ENCODE measurements around the gene RAMP1.
"Not testable (repeated sequence)": the region's sequence is repeated elsewhere in the genome, so short reads cannot be mapped to it uniquely, and the experiment has no call there.

The RAMP1 gene

DNA sequence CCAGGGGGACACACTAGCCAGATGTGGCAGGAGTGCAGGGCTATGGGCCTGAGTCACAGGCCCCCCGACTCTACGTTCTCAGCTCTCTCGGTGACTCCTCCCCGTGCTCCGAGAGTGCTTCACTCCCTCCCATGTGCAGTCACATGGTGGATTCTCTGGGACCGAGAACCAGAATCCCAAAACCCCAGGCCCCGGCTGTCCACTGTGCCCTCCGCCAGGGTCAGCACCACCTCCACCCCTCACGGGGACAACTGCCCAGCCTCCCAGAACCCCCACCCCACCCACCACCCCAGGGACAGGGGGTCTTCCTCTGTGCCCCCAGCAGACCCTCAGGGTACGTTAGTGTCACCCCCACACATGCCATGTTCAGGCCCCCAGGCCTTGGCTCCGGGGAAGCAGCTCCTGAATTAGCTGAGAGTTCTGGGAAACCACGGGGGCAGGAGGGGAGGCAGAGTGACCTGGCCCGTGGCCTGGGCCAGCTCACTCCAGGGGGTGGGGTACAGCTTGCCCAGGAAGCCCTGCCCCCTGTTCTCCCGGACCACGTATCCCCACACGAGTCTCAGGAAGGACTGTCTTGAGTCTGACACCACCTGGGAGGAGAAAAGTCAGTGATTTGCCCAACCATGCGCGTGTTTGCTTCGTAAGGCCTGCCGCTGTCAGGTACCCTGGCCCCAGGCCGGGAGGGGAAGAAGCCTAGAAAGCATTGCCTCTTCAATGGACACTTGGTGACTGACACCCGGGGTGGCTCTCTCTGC is 4.4 kb downstream of the RAMP1 start:
- no peak for DNase-seq (ENCODE audit: low read depth)

GRCh38 chr2:237864444-237864931 is 5.1 kb downstream of the RAMP1 start:
- DNase-seq (ENCODE audit: low read depth): no peak

GRCh38 chr2:237864940-237865622 is 5.7 kb downstream of the RAMP1 start:
- DNase-seq (ENCODE audit: low read depth): no peak

GRCh38 chr2:237865623-237866041 is 6.2 kb downstream of the RAMP1 start:
- DNase-seq (ENCODE audit: low read depth): no peak

DNA sequence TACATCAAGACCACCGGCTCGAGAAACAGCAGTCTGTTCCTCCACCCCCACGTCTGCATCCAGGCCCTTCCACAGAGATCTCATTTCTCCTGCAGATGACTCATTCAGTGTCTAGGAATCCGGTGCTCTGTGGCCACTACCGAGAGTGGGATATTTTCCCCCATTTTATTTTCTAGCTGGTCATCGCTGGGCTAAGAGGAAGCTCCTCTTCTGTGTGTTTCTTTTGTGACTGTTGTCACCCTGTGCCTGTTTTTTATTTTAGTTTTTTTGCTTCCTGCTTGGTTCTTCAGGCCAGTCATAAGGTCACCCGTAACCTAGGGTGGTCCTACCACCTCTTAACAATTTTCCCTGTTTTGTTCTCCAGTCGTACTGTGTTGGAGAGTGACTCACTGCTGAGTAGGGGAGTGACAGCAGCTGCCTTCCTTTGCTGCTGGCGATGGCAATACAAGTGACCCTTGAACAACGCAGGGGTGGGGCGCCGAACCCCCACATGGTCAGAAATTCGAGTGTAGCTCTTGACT is 6.7 kb downstream of the RAMP1 start:
- DNase-seq (ENCODE audit: low read depth): no peak

DNA sequence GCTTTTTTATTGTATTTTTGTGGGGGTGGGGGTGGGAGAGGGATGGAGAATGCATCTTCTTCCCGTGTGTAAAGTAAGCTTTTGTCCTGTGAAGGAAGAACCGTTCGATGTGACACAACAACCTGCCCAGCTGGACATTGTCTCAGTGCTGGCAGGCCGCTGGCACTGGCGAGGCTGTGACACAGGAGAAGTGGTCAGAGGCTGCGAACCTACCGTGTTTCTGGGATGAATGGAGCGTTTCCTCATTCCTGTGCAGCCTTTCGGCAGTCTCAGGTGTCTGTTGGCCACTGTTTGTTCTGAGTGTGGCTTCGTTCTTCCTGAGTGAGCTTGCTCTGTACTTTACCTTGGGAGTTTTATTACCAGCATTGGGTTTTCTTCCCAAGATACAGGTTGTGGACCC is 8.0 kb downstream of the RAMP1 start:
- DNase-seq (ENCODE audit: low read depth): no peak

DNA sequence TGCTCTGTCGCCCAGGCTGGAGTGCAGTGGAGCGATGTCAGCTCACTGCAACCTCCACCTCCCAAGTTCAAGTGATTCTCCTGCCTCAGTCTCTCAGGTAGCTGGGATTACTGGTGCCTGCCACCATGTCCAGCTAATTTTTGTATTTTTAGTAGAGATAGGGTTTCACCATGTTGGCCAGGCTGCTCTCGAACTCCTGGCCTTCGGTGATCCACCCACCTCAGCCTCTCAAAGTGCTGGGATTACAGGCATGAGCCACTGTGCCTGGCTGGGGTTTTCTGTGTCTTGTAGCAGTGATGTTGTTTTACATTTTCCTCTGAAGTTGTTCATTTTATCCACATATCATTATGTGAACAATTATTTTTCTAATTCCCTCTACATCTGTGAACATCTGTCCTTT is 8.7 kb downstream of the RAMP1 start:
- not testable (repeated sequence) for DNase-seq (ENCODE audit: low read depth)

GRCh38 chr2:237868631-237869342 is 9.4 kb downstream of the RAMP1 start:
- no peak for DNase-seq (ENCODE audit: low read depth)

DNA sequence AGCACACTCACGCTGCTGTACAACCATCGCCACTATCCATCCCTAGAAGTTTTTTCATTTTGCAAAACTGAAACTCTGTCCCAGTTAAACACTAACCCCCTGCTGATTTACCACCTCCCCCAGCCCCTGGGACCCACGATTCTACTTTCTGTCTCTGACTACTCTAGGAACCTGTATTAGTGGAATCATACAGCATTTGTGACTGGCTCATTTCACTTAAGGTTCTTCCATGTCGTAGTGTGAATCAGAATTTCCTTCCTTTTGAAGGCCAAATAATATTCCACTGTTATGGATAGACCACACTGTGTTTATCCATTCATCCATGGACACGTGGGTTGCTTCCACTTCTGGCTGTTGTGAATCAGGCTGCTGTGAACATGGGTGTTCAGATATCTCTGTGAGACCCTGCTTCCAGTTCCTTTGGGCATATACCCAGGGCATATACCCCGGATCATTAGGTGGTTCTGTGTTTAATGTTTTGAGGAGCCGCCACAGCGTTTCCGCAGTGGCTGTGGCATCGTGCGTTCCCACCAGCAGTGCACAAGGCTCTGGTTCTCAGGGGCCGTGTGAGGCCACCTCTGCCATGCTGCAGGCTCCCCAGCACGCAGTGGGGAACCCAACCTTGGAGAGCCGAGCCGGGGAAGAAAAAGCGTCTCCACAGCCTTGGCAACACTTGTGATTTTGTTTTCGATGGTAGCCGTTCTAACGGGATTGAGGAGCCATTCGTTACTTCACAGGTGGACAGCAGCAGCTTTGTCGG is 10.1 kb downstream of the RAMP1 start:
- no peak for DNase-seq (ENCODE audit: low read depth)

- DNase-seq (ENCODE audit: low read depth): no peak
These were observed 10.7 kb downstream of the RAMP1 start for GRCh38 chr2:237870126-237870525.

- no peak for DNase-seq (ENCODE audit: low read depth)
These were observed 11.6 kb downstream of the RAMP1 start for GRCh38 chr2:237870754-237871651.

DNA sequence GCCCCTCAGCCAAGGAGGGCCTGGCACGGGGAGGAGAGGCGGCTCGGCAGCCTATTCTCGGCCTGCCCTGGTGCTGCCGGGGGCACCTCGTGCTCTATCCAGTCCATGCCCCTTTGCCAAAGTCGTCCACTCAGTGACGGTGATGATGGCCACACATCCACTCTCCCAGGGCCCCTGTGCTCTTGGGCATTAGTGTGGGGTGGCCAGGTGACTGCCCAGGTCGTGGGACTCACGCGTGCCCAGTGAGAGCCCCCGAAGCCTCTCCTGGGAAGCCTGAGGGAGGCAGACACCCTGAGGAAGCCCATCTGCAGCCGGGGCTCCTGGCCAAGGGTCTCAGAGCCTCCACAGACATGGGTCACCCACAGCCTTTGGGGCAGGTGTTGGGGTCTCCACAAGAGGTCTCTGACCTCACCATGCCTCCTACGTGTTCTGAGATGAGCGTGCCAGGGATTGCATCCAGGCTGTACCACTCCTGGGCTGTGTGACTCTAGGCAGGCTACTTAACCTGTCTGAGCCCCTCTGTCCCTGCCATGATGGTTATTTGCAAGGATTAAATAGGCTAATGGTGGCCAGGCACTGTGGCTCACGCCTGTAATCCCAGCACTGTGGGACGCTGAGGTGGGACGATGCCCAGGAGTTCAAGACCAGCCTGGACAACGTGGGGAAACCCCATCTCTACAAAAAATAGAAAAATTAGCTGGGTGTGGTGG is 12.9 kb downstream of the RAMP1 start:
- no peak for DNase-seq (ENCODE audit: low read depth)

- DNase-seq (ENCODE audit: low read depth): no peak
These were observed 14.0 kb downstream of the RAMP1 start for GRCh38 chr2:237873421-237873831.

GRCh38 chr2:237873897-237874551 is 14.6 kb downstream of the RAMP1 start:
- DNase-seq (ENCODE audit: low read depth): no peak

GRCh38 chr2:237874585-237875161 is 15.2 kb downstream of the RAMP1 start:
- no peak for DNase-seq (ENCODE audit: low read depth)

DNA sequence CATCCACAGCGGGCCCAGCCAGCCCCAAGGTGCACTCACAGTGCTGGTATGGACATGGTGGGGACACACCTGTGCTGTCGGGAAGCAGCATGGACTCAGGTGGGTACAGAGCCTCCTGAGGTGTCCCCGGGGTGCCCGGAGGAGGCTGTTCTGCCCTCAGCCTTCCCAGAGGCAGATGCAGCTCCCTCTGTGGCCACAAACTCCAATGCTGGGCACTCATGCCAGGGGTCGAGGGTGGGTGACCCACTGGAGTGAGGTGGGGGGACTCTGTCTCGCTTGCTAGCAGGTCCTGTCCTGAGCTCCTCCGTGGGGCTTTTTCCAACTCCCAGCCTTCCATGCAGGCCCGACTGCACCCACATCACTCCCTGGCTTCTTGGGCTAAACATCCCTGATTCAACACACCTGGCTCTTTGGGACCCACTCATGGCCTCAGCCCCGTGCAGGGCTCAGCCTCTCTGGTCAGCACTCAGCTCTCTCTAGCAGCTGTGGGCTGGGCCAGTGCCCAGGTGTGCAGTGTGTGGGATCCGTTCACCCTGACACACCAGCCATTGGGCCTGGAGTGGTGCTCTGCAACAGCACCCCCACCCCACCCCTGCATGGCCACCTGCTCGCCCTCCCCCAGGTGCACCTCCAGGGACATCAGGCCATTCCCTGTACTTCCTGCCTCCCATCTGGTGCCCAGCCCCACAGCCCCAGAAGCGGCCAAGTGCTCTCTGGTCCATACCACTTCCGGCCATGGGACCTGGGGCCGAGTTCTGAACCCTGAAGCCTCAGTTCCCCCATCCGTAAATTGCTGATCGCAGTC is 16.0 kb downstream of the RAMP1 start:
- no peak for DNase-seq (ENCODE audit: low read depth)

GRCh38 chr2:237876061-237876526 is 16.7 kb downstream of the RAMP1 start:
- no peak for DNase-seq (ENCODE audit: low read depth)

- DNase-seq (ENCODE audit: low read depth): no peak
These were observed 17.1 kb downstream of the RAMP1 start for GRCh38 chr2:237876532-237876931.
